GM18499 (cell line): ENCODE results near the gene NR1D1.

ENCODE experiments used
- ATAC-seq: cut with Tn5 transposase; IDR thresholded peaks from one replicate; pipeline ENCODE4 v1.9.1; 2021; ENCODE audit warnings: moderate number of reproducible peaks; ENCODE audit not compliant: insufficient read depth, unreplicated experiment

NR1D1 gene

DNA sequence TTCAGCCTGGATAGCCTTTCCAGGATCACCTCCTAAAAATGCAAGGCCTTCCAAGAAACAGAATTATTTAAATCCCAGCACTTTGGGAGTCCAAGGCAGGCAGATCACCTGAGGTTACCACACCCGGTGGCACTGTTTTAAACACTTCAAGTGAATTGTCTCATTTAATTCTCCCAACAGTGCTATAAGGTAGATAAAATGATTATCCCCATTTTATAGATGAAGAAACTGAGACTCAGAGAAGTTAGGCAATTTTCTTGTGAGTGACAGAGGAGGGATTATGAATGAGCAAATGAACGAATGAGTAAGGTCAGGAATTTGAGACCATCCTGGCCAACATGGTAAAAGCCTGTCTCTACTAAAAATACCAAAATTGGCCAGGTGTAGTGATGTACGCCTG lies 20.8 kb downstream of the NR1D1 start:
- no peak for ATAC-seq

- ATAC-seq, result no peak
These were observed 23.8 kb downstream of the NR1D1 start for GRCh38 chr17:40076591-40076990.

DNA sequence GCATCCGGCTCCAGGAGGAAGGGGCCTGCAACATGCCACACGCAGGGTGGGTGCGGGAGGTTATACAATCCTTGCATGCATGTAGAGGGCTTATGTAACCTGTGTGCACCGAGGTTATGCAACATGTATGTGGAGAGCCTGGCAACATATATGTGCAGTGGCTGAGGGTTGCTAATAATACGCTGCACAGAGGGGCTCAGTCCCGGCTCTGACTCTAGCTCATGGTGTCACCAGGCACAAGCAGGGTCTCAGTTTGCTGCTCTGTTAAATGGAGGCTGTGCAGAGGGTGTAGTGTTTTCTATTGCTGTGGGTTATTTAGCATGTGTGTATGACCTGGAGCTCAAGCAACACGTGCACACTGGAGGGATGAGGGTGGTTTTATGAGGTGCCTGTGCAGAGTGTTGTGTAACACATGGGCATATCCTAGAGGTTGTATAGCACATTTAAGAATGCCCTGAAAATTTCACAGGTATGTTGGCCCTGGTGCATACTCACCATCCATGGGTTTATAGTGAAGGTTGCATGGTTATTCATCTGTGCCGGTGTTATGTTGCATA lies 24.4 kb downstream of the NR1D1 start:
- no peak for ATAC-seq

- ATAC-seq, result no peak
These were observed 25.0 kb downstream of the NR1D1 start for GRCh38 chr17:40075201-40075941.

- no peak for ATAC-seq
These were observed 25.6 kb downstream of the NR1D1 start for GRCh38 chr17:40074871-40075200.

DNA sequence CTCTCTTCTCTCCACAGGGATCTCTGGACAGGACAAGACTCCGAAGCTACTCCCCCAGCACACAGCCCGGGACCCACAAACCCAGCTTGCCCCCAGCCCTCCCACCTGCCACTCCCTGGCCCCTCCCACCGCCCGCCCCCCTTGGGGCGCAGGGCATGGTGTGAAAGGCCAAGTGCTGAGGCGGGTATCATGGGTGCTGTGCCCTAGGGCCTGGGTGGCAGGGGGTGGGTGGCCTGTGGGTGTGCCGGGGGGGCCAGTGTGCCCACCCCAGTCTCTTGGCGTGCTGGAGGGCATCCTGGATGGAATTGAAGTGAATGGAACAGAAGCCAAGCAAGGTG lies 26.2 kb downstream of the NR1D1 start:
- no peak for ATAC-seq

DNA sequence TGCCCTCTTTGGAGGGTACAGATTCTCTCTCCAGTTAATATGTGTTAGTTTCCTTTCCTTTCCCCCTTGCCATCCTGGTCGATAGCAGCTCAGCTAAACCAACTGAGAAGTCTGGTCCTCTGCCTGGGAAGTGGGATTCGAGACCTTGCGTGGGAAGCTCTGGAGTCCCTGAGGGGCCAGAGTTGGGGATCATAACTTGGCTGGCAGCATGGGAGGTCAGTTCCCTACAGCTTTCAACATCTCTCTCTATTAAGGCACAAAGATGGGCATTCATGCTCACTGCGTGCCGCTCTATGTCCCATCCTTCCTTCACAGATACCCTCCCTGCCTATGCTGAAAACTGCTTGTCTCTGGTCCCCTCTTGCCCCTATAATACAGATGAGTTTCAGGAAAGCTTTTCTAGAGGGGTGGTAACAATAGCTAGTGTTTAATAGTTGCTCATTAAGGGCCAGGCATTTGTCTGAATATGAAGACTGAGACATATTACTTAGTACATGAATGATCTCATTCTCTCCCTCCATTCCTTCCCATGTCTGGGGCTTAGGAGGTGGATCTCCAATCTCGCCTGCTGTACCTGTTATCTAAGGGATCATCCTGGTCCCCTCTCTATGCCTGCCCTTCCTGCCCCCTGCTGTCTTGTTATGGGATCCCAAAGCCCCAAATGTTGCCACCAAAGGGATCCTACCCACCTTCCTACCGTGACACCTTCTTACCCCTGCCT lies 26.8 kb downstream of the NR1D1 start:
- ATAC-seq, result no peak

DNA sequence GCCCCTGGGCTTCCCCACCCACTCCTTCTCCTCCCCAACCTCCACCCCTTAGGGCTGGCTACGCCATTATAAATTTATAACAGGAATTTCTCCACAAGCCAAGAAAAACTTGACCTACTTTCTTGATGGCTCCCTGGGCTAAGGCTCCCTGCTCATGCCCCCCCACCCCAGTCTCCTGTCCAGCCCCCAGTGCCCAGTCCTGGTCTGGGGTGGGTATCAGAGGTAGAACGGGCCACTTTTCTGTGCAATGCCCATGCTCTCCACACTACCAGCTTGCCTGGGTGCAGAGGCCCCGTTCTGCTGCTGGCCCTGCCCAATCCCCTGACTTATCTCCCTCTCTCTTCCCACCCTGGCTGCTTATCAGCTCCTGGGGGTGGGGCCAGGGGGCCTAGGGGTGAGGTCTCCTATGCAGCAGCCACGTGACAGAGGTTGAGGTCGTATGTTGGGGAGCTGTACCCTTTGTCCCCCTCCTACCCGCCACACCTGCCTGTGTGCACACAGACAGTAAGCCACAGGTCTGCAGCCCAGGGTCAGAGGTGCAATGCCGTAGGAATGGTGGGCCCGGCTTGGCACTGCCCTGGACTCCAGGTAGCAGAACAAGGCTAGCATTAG lies 27.5 kb downstream of the NR1D1 start:
- ATAC-seq, result no peak

- ATAC-seq, result no peak
These were observed 28.2 kb downstream of the NR1D1 start for GRCh38 chr17:40072040-40072734.

GRCh38 chr17:40071313-40072039 lies 28.9 kb downstream of the NR1D1 start:
- ATAC-seq, result no peak

DNA sequence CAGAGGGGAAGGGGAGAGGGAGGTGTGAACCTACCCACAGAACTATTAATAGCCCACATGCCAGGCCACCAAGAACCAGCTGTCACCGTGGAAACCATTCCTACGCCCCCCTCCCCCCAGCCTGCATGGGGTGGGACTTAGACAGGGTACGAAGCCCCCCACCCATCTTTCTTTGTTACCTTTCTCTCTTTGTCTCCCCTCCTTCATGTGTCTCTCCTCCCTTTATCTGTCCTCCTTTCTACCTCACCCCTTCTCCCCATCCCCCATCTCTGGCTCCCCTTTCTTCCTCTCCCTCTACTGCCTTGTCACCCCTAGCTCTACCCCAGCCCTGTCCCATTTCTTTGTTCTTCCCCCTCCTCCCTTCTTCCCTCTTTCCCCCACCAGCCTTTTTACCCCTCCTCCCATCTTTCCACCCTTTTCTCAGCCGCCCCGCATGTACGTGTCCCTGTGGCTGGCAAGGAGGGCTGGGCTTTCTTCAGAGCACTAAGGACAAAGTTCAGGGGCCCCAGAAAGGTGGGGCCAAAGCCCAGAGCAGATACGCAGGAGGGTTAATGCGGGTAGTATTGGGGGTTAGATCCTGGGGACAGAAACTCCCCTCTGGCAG lies 29.6 kb downstream of the NR1D1 start:
- no peak for ATAC-seq

- ATAC-seq, result no peak
These were observed 30.4 kb downstream of the NR1D1 start for GRCh38 chr17:40069751-40070708.

DNA sequence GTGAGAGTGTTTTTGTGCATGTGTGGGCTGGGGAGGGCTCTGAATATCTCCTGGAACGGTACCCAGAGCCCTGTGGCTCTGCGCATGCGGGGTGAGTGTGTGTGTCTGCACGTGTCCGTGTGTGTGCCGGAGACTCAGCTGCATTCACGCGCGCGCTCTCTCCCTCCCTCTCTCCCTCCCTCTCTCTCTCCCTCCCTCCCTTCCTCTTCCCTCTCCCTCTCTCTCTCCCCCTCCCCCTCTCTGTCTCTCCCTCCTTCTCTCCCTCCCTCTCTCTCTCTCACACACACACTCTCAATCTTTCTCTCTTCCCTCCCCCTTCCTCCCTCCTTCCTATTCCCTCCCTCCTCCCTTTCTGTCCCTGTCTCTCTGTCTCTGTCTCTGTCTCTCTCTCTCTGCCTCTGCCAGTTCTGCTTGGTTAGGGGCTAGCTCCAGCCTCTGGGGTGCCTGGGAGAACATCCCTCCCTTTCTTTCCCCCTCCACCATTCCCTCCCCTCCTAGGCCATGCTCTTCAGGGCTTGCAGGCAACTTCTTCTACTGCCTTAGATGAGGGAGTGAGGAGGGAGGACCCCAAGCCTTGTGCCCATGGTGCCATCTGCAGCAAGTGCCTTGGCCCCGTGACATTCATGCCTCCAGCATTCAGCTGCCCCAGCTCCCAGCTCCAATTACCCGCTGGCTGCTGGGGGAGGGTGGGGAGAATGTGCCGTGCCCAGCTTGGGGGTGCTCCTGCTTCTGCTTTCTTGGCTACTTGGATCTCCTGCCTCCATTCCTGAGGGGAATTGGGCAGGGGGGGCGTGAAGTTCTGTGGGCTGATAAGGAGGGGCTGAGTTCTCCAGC lies 31.3 kb downstream of the NR1D1 start:
- ATAC-seq, result no peak

DNA sequence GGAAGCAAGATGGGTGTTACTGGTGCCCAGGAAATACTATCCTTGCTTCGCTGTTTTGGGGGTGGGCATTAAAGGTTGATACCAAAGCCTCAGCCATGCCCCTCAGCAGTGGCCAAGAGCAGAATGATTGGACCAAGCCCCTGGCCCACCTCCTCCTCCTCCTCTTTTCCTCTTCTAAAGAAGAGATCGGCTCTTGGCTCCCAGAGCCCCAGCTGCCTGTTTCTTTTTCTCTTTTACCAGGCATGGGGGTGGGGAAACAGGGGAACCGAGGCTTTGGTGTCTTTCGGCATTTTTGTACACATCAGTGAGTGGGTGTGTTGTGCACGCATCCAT lies 31.8 kb downstream of the NR1D1 start:
- ATAC-seq, result no peak

DNA sequence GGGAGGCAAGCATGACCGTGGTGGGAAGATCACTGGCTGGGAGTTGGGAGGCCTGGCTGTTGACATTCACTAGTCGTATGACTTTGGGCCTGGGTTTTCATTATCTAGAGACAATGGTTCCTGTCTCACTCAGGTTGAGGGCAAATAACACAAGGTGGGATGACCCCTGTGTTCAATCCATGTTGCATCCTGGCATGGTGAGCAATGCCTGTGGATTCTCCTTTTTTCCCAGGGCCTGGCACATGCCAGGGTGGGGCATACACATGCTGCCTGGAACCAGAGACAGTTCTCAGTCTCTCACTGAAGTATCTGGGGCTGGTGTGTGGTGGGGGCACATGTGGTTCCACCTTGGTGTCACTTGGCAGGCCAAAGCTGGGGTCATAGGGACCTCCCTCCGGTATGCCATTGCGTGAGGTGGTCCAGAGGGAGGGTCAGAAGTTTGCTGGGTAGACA lies 32.2 kb downstream of the NR1D1 start:
- no peak for ATAC-seq

DNA sequence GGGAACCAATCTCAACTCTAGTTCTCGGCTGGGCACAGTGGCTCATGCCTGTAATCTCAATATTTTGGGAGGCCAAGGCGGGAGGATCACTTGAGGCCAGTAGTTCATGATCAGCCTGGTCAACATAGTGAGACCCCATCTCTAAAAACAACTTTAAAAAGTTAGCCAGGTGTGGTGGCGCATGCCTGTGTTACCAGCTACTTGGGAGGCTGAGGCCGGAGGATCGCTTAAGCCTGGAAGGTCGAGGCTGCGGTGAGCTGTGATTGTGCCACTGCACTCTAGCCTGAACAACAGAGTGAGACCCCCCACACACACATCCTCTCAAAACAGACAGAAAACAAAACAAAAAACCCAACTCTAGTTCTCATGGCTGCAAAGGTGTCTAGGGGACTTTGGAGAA lies 32.7 kb downstream of the NR1D1 start:
- ATAC-seq, result no peak

DNA sequence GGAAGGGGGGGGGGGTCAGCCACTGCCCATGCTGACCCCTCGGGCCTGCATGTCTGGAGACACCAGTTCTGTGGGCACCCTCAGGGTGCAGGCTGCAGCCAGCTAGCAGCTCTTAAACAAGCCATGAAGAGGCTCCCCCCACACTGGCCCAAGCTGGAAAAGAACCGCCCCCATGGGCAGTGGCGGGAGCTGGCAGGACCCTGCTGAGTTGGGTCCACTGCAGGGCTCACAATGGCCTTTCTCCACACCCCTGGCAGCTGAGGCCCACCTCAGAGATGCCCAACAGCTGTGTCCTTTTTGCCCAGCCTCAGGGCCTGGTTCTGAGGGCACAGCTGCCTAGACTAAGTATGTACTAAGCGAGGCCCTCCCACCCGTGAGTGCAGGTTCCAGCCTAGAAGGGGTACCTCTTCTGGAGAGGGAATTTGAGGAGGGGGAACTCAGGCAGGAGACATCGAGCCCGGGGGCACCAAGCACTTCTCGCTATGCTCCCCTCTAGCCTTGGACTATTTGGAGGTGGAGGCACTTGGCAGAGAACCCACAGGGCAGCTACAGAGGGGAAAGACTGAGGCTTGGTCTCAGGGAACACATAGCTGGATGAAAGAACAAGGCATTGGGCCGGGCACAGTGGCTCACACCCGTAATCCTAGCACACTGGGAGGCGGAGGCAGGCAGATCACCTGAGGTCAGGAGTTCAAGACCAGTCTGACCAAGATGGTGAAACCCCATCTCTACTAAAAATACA lies 34.4 kb downstream of the NR1D1 start:
- ATAC-seq, result no peak
